OCI-LY3 (cell line): Measurements from ENCODE around the gene CCDC134.

Experiments used
- H2AFZ ChIP-seq: fragments of 200-600, 300-600 bp; shearing (Covaris generic); 2 replicates; pipeline ENCODE4 v1.6.0; 2014; ENCODE audit warnings: antibody characterized with exemption, low read depth, low read length
- H3K27ac ChIP-seq: fragments of 200-600, 300-600 bp; sonication (generic); 2 replicates; pipeline ENCODE4 v1.5.1; 2014; ENCODE audit warnings: mild to moderate bottlenecking, low read length, moderate library complexity, mixed read lengths
- H3K27me3 ChIP-seq: fragments of 200-600, 300-600 bp; sonication (generic); 2 replicates; pipeline ENCODE4 v1.6.1; 2014; ENCODE audit warnings: low read depth, low read length, mixed read lengths
- H3K36me3 ChIP-seq: fragments of 200-600, 300-600 bp; sonication (generic); replicated peaks from 2 replicates; pipeline ENCODE3; 2014; ENCODE audit warnings: low read depth, low read length, mixed read lengths
- H3K4me1 ChIP-seq: fragments of 300-600, 200-600 bp; sonication (generic); 2 replicates; pipeline ENCODE4 v1.6.1; 2014; ENCODE audit warnings: low read length, mixed read lengths
- H3K4me2 ChIP-seq: fragments of 200-600, 300-600 bp; sonication (generic); 2 replicates; pipeline ENCODE4 v1.6.1; 2014; ENCODE audit warnings: low read length, mixed read lengths
- H3K4me3 ChIP-seq: fragments of 300-600, 200-600 bp; sonication (generic); 2 replicates; pipeline ENCODE4 v1.5.1; 2014; ENCODE audit warnings: antibody characterized with exemption, mild to moderate bottlenecking, low read length, moderate library complexity
- H3K79me2 ChIP-seq: fragments of 300-600, 200-600 bp; shearing (Covaris generic); 2 replicates; pipeline ENCODE4 v1.6.1; 2014; ENCODE audit warnings: mild to moderate bottlenecking, low read length, mixed read lengths
- H3K9ac ChIP-seq: fragments of 300-600, 200-600 bp; shearing (Covaris generic); 2 replicates; pipeline ENCODE4 v1.6.0; 2014; ENCODE audit warnings: mild to moderate bottlenecking, low read length, moderate library complexity
- H3K9me3 ChIP-seq: fragments of 200-600, 300-600 bp; shearing (Covaris generic); 2 replicates; pipeline ENCODE4 v1.6.1; 2014; ENCODE audit warnings: low read length, mixed read lengths; ENCODE audit not compliant: insufficient read depth
- H4K20me1 ChIP-seq: fragments of 200-600, 300-600 bp; sonication (generic); 2 replicates; pipeline ENCODE4 v1.6.1; 2016; ENCODE audit warnings: low read length, mixed read lengths; ENCODE audit not compliant: insufficient read depth
- CTCF ChIP-seq: fragments of 200-600, 300-600 bp; sonication (generic); IDR thresholded peaks from 2 replicates; pipeline ENCODE4 v1.5.1; 2014; ENCODE audit warnings: antibody characterized with exemption, low read length, low read depth
- EZH2phosphoT487 ChIP-seq: fragments of 200-600 bp; shearing (Covaris generic); IDR thresholded peaks from 2 replicates; pipeline ENCODE4 v1.6.1; 2018; ENCODE audit warnings: antibody characterized with exemption, mixed run types, low read depth

CCDC134 gene

GRCh38 chr22:41816241-41816640, 15.8 kb downstream of the CCDC134 start:
- H3K36me3 ChIP-seq: peaks cover 12% of the 10 kb centered on the region
- TF ChIP-seq EZH2phosphoT487 (no peak), CTCF (no peak)

GRCh38 chr22:41816871-41817270, 16.4 kb downstream of the CCDC134 start:
- Histone ChIP-seq H2AFZ (no peak overlapping the region), H3K9me3 (no peaks in the 10 kb centered on the region), H3K27ac (no peak overlapping the region), H3K79me2 (no peaks in the 10 kb centered on the region), H3K4me1 (no peaks in the 10 kb centered on the region), H4K20me1 (no peaks in the 10 kb centered on the region), H3K36me3 (peaks cover 9% of the 10 kb centered on the region), H3K4me3 (no peak overlapping the region), H3K27me3 (no peaks in the 10 kb centered on the region), H3K4me2 (no peak overlapping the region), H3K9ac (no peak overlapping the region)
- TF ChIP-seq EZH2phosphoT487 (no peak), CTCF (no peak)

More at GRCh38 chr22:41816241-41816640, 15.8 kb downstream of the CCDC134 start:
- Histone ChIP-seq H3K4me2 (no peak overlapping the region), H4K20me1 (no peaks in the 10 kb centered on the region), H3K79me2 (no peaks in the 10 kb centered on the region), H3K27me3 (no peaks in the 10 kb centered on the region), H3K9me3 (no peaks in the 10 kb centered on the region), H2AFZ (no peak overlapping the region), H3K4me1 (no peaks in the 10 kb centered on the region), H3K9ac (no peak overlapping the region), H3K27ac (no peak overlapping the region), H3K4me3 (no peak overlapping the region)

- Histone ChIP-seq H2AFZ (no peak overlapping the region), H3K4me1 (no peaks in the 10 kb centered on the region), H3K4me2 (no peak overlapping the region), H3K9me3 (no peaks in the 10 kb centered on the region), H3K27ac (no peak overlapping the region), H3K36me3 (peaks cover 8% of the 10 kb centered on the region), H3K27me3 (no peaks in the 10 kb centered on the region), H3K79me2 (no peaks in the 10 kb centered on the region), H3K4me3 (no peak overlapping the region), H3K9ac (no peak overlapping the region), H4K20me1 (no peaks in the 10 kb centered on the region)
- TF ChIP-seq CTCF (no peak), EZH2phosphoT487 (no peak)
Observed at GRCh38 chr22:41818011-41818410, 17.5 kb downstream of the CCDC134 start.

GRCh38 chr22:41818596-41818995, 18.1 kb downstream of the CCDC134 start:
- Histone ChIP-seq H3K79me2 (no peaks in the 10 kb centered on the region), H3K4me1 (no peaks in the 10 kb centered on the region), H2AFZ (no peak overlapping the region), H3K27ac (no peak overlapping the region), H3K9me3 (no peaks in the 10 kb centered on the region), H3K4me3 (no peak overlapping the region), H3K9ac (no peak overlapping the region), H3K27me3 (no peaks in the 10 kb centered on the region), H3K36me3 (peaks cover 3% of the 10 kb centered on the region), H4K20me1 (no peaks in the 10 kb centered on the region), H3K4me2 (no peak overlapping the region)
- TF ChIP-seq CTCF (no peak), EZH2phosphoT487 (no peak)
